BJ (cell line): ENCODE measurements around the gene CNTN5. TPM values are rescaled to one million over a fixed set of nuclear protein-coding genes. Genes with fewer than 3 reads are reported as not detected.

Experiments
- CTCF ChIA-PET: fragments of 350-600 bp; formaldehyde crosslinking; extraction: SDS; loops from one replicate; lab custom pipeline; 2021; ENCODE audit warnings: antibody characterized with exemption, inconsistent platforms; lab: Yijun Ruan, JAX
- POLR2A ChIA-PET: fragments of 300-600 bp; sonication (Branson Sonifier 250); formaldehyde crosslinking; extraction: SDS; loops from one replicate; lab custom pipeline; 2021; ENCODE audit warnings: antibody characterized with exemption; lab: Charles Lee
- DNase-seq: peaks from one replicate; pipeline ENCODE4 v3.0.0-alpha.2; 2011; ENCODE audit warnings: low read depth
- H3K27me3 ChIP-seq: 2 replicates; pipeline ENCODE4 v1.6.0; 2011; ENCODE audit warnings: low read length; ENCODE audit not compliant: control insufficient read depth, insufficient read depth
- H3K36me3 ChIP-seq: 2 replicates; pipeline ENCODE4 v1.5.1; 2011; ENCODE audit warnings: low read length; ENCODE audit not compliant: control insufficient read depth, insufficient read depth
- H3K4me3 ChIP-seq: 2 replicates; pipeline ENCODE4 v1.5.1; 2011; ENCODE audit warnings: low read depth, mild to moderate bottlenecking, control low read depth, low read length
- CTCF ChIP-seq: IDR thresholded peaks from 2 replicates; pipeline ENCODE4 v1.5.1; 2011; ENCODE audit warnings: low read depth, mild to moderate bottlenecking, control low read depth, inconsistent platforms, low read length, moderate library complexity; ENCODE audit not compliant: insufficient read depth
- polyA plus RNA-seq: library from polyadenylated mRNA; depleted of rRNA; stranded (reverse); fragments of >200 nt; gene quantifications from 2 replicates; pipeline ENCODE4 v1.2.3, GENCODE V29; 2011

The CNTN5 gene
- polyA plus RNA-seq, 1 experiment: not detected

- DNase-seq: no peak
- Histone ChIP-seq H3K27me3 (no peaks in the 10 kb centered on the region), H3K4me3 (no peak overlapping the region), H3K36me3 (no peaks in the 10 kb centered on the region)
- ChIA-PET POLR2A (no interaction called here), CTCF (no interaction called here)
- TF ChIP-seq CTCF: no peak
Observed at GRCh38 chr11:99791354-99791753, 770.6 kb downstream of the CNTN5 start.

DNA sequence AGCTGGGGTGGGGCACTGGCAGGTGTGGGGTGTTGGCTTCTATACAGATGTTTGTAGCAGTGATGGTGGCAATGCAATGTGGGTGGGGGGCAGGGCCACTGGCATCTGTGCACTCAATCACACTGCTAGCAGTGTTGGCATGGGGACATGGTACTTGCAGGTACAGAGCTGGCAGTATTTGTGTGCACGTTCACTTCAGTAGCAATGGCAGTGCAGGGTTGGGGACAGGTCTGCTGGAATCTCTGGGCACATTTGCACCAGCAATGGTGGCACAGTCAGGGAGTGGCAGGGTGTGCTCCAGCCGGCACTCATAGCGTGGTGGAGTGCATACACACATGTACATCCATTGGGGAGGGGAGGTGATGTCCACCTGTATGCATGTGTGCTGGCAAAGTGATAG, 775.2 kb downstream of the CNTN5 start:
- ChIA-PET CTCF (no interaction called here), POLR2A (no interaction called here)
- no peak overlapping the region for H3K4me3 ChIP-seq
- H3K36me3 ChIP-seq: no peaks in the 10 kb centered on the region
- no peaks in the 10 kb centered on the region for H3K27me3 ChIP-seq
- TF ChIP-seq CTCF: no peak
- DNase-seq: no peak

GRCh38 chr11:99803501-99803900, 782.8 kb downstream of the CNTN5 start:
- H3K4me3 ChIP-seq: no peak overlapping the region
- DNase-seq: no peak
- no peaks in the 10 kb centered on the region for H3K27me3 ChIP-seq
- ChIA-PET CTCF (no interaction called here), POLR2A (no interaction called here)
- H3K36me3 ChIP-seq: no peaks in the 10 kb centered on the region
- no peak for TF ChIP-seq CTCF

DNA sequence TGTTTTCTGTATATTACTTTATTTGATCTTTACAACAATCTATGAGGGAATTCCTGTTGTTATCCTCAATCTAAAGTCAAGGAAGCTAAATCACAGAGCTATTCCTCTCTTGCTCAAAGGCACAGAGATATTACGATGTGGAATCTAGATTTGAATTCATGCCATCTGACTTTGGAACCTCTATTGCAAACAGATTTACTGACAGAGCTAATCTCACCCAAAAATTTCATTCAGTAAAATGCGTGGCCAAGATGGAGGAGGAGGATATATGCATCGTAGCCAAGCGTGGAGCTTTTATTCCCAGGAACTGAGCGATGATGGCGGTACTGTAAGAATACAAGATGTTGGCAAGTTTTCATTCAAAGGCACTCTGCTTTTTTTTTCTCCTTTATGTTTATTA, 791.8 kb downstream of the CNTN5 start:
- CTCF ChIA-PET: no interaction called here
- POLR2A ChIA-PET: no interaction called here
- DNase-seq: no peak
- H3K4me3 ChIP-seq: no peak overlapping the region
- no peaks in the 10 kb centered on the region for H3K36me3 ChIP-seq
- no peak for TF ChIP-seq CTCF
- H3K27me3 ChIP-seq: no peaks in the 10 kb centered on the region

GRCh38 chr11:99814021-99814420, 793.3 kb downstream of the CNTN5 start:
- CTCF ChIA-PET: no interaction called here

More at GRCh38 chr11:99814021-99814420, 793.3 kb downstream of the CNTN5 start:
- DNase-seq: no peak
- H3K27me3 ChIP-seq: no peaks in the 10 kb centered on the region
- POLR2A ChIA-PET: no interaction called here
- H3K4me3 ChIP-seq: no peak overlapping the region
- no peak for TF ChIP-seq CTCF
- H3K36me3 ChIP-seq: no peaks in the 10 kb centered on the region
